Ishikawa (cell line): ENCODE measurements around the gene CELSR1.

Source experiments
- CEBPB ChIP-seq: IDR thresholded peaks from 2 replicates; pipeline ENCODE4 v1.6.1; 2012
- CREB1 ChIP-seq: IDR thresholded peaks from 2 replicates; pipeline ENCODE4 v1.6.1; 2012; ENCODE audit warnings: low read depth
- EGR1 ChIP-seq: IDR thresholded peaks from 2 replicates; pipeline ENCODE4 v1.6.1; 2012
- EP300 ChIP-seq: IDR thresholded peaks from 2 replicates; pipeline ENCODE4 v1.6.1; 2012; ENCODE audit warnings: borderline replicate concordance
- FOXM1 ChIP-seq: IDR thresholded peaks from 2 replicates; pipeline ENCODE4 v1.6.1; 2012; ENCODE audit warnings: low read depth, borderline replicate concordance
- NFIC ChIP-seq: IDR thresholded peaks from 2 replicates; pipeline ENCODE4 v1.6.1; 2012
- RAD21 ChIP-seq: IDR thresholded peaks from 2 replicates; pipeline ENCODE4 v1.6.1; 2012; ENCODE audit warnings: low read depth
- TAF1 ChIP-seq: IDR thresholded peaks from 2 replicates; pipeline ENCODE4 v1.6.1; 2012; ENCODE audit warnings: low read depth, mild to moderate bottlenecking
- TCF12 ChIP-seq: IDR thresholded peaks from 2 replicates; pipeline ENCODE4 v1.6.1; 2012; ENCODE audit warnings: low read depth
- TEAD4 ChIP-seq: IDR thresholded peaks from 2 replicates; pipeline ENCODE4 v1.6.1; 2012
- YY1 ChIP-seq: IDR thresholded peaks from 2 replicates; pipeline ENCODE4 v1.6.1; 2012; ENCODE audit warnings: low read depth
- ZBTB7A ChIP-seq: IDR thresholded peaks from 2 replicates; pipeline ENCODE4 v1.6.1; 2012; ENCODE audit warnings: low read depth
- TF ChIP-seq, protein P1 (sequence below): IDR thresholded peaks from 2 replicates; pipeline ENCODE4 v1.6.1; 2012
- TF ChIP-seq, protein P2 (sequence below): IDR thresholded peaks from 2 replicates; pipeline ENCODE4 v1.6.1; 2012
- TF ChIP-seq, protein P3 (sequence below): IDR thresholded peaks from 2 replicates; pipeline ENCODE4 v1.6.1; 2012; ENCODE audit warnings: low read depth, mild to moderate bottlenecking

The CELSR1 gene

DNA sequence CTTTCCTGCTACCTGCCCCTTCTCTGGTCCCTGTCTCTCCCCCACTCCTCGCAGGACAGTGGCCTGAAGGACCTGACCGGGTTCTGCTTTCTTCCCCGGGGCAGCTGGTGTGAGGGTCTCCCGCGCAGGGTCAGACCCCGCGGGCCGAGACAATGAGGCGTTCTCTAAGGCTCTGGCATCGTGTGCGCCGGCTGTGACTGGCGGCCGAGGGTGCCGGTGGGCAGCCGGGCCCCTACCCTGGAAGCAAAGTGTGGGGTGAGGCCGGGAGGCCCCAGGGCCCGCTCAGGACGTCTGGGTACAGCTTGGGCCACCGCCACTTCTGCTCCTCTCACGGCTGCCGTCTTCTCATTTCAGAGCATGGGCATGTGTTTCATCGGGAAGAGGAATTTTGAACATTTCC is 185.7 kb downstream of the CELSR1 start:
- TF ChIP-seq TAF1 (no peak), RAD21 (no peak), TEAD4 (no peak), EP300 (no peak), ZBTB7A (no peak), TCF12 (no peak), YY1 (no peak), FOXM1 (no peak)
- TF ChIP-seq, protein P1, sequence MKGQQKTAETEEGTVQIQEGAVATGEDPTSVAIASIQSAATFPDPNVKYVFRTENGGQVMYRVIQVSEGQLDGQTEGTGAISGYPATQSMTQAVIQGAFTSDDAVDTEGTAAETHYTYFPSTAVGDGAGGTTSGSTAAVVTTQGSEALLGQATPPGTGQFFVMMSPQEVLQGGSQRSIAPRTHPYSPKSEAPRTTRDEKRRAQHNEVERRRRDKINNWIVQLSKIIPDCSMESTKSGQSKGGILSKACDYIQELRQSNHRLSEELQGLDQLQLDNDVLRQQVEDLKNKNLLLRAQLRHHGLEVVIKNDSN = no peak
- TF ChIP-seq, protein P2, sequence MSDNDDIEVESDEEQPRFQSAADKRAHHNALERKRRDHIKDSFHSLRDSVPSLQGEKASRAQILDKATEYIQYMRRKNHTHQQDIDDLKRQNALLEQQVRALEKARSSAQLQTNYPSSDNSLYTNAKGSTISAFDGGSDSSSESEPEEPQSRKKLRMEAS = no peak
- TF ChIP-seq, protein P3, sequence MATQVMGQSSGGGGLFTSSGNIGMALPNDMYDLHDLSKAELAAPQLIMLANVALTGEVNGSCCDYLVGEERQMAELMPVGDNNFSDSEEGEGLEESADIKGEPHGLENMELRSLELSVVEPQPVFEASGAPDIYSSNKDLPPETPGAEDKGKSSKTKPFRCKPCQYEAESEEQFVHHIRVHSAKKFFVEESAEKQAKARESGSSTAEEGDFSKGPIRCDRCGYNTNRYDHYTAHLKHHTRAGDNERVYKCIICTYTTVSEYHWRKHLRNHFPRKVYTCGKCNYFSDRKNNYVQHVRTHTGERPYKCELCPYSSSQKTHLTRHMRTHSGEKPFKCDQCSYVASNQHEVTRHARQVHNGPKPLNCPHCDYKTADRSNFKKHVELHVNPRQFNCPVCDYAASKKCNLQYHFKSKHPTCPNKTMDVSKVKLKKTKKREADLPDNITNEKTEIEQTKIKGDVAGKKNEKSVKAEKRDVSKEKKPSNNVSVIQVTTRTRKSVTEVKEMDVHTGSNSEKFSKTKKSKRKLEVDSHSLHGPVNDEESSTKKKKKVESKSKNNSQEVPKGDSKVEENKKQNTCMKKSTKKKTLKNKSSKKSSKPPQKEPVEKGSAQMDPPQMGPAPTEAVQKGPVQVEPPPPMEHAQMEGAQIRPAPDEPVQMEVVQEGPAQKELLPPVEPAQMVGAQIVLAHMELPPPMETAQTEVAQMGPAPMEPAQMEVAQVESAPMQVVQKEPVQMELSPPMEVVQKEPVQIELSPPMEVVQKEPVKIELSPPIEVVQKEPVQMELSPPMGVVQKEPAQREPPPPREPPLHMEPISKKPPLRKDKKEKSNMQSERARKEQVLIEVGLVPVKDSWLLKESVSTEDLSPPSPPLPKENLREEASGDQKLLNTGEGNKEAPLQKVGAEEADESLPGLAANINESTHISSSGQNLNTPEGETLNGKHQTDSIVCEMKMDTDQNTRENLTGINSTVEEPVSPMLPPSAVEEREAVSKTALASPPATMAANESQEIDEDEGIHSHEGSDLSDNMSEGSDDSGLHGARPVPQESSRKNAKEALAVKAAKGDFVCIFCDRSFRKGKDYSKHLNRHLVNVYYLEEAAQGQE = no peak

DNA sequence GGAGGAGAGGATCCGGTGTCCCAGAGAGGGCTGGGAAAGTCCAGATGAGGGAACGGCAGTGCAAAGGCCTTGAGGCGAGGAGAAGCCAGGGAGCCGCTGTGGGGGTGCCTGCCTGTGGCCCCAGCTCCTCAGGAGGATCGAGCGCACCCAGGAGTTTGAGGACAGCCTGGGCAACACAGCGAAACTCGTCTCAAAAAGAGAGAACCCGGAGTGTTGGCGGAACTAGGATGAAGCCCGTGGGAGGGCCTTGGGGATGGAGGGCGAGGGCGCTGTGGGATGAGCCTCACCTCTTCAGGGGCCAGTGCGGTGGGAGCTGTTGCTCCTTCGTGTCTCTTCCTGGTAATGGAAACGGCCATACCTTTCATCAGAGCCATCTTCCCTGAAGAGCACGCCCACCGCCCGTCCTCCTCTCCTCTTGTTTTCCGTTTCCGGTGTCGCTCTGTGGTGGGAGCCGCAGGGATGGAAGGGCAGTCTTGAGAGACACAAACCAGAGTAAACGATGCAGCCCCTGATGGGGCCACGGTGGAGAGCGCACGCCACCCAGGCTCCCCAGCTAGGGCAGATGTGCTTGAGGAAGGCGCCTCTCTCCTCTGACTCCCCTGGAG is 186.2 kb downstream of the CELSR1 start:
- no peak for TF ChIP-seq YY1

DNA sequence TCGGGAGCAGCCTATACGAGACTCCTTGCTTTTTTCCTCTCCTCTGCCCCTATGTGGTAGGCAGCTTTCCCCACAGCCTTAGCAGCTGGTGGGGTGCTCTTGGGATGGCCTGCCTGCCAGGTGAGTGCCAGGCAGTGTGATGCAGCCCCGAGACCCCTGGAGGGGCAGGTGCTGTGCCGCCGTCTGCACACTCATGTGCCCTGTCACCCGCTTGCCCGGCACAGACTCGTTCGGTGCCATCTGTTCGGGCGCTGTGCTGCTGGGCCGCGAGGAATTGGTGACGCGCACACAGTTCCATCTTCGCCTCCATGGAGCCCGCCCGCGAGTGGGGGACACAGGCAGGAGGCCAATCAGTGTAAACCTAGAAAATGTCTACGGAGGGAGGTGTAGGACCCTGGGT is 186.8 kb downstream of the CELSR1 start:
- TF ChIP-seq RAD21 = no peak

DNA sequence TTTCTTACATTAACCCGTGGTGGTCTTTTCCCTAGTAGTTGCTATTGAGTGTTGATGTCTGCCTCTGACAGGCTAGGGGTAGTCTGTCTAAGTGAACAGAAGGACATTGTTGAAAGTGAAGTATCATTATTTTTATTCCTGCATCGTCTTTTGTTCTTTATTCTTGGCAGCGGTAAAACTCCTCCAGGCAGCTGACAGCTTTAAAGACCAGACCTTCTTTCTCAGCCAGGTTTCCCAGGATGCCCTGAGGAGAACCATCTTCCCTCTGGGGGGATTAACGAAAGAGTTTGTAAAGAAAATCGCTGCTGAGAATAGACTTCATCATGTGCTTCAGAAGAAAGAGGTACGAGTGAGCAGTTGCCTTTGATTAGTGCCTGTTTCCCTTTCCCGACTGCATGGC is 187.3 kb downstream of the CELSR1 start:
- no peak for TF ChIP-seq TEAD4
- no peak for TF ChIP-seq RAD21
- TF ChIP-seq EGR1 = no peak
- TF ChIP-seq, protein P3 = no peak
- TF ChIP-seq CEBPB = no peak
- no peak for TF ChIP-seq FOXM1
- no peak for TF ChIP-seq TAF1
- no peak for TF ChIP-seq YY1
- TF ChIP-seq CREB1 = no peak
- no peak for TF ChIP-seq TCF12
- TF ChIP-seq, protein P2 = no peak
- TF ChIP-seq ZBTB7A = no peak
- TF ChIP-seq, protein P1 = no peak
- no peak for TF ChIP-seq NFIC
- TF ChIP-seq EP300 = no peak

DNA sequence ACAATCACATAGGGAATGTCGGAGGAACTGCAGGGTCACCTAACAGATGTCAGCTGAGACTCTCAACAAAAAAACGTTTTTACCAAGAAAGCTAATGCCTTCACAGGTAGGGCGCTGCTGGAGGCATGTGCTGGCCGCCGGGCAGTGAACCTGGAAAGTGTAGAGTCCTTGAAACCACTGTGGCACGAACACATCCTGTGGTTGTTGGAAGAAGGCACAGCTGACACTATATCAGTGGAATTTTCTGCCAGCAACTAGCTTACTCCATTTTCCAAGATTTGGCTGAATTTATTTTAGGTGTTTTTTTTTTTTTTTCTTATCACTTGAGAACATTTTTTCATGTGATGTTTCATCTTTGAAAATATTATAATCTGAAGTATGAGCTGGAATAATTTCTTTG is 187.7 kb downstream of the CELSR1 start:
- TF ChIP-seq, protein P3 = no peak
